DND-41 (cell line): ENCODE measurements around the gene SMAD1.

Experiments used
- ATAC-seq: fragments of 200-7000 bp; cut with Tn5 transposase; 3 replicates; pipeline ENCODE4 v1.9.1; 2021; ENCODE audit warnings: low read depth; ENCODE audit not compliant: insufficient read depth
- DNase-seq: peaks from one replicate; pipeline ENCODE4 v3.0.0-alpha.2; 2020
- H2AFZ ChIP-seq: 2 replicates; pipeline ENCODE4 v1.6.0; 2012; ENCODE audit warnings: low read depth, low read length
- H3K27ac ChIP-seq: 2 replicates; pipeline ENCODE4 v1.5.1; 2012; ENCODE audit warnings: low read length, inconsistent platforms
- H3K27me3 ChIP-seq: fragments of 200-600 bp; sonication (generic); 2 replicates; pipeline ENCODE4 v1.6.0; 2012; ENCODE audit warnings: low read length, mild to moderate bottlenecking, inconsistent platforms; ENCODE audit not compliant: insufficient read depth, poor library complexity
- H3K36me3 ChIP-seq: 2 replicates; pipeline ENCODE4 v1.5.1; 2012; ENCODE audit warnings: low read length, inconsistent platforms; ENCODE audit not compliant: insufficient read depth
- H3K4me1 ChIP-seq: 2 replicates; pipeline ENCODE4 v1.5.1; 2012; ENCODE audit warnings: mild to moderate bottlenecking, low read length; ENCODE audit not compliant: insufficient read depth
- H3K4me2 ChIP-seq: 2 replicates; pipeline ENCODE4 v1.6.0; 2012; ENCODE audit warnings: mild to moderate bottlenecking, moderate library complexity, low read length, inconsistent platforms; ENCODE audit not compliant: insufficient read depth
- H3K4me3 ChIP-seq, 2 experiments: fragments of 200-600 bp in 1 of 2; shearing (Covaris generic) in 1 of 2; 2 replicates each; pipeline ENCODE4 v1.5.1; 2012 to 2016; ENCODE audit warnings: inconsistent platforms in 2 of 2, low read length in 2 of 2, mild to moderate bottlenecking in 2 of 2, low read depth in 1 of 2, moderate library complexity in 1 of 2
- H3K79me2 ChIP-seq: 2 replicates; pipeline ENCODE4 v1.6.0; 2012; ENCODE audit warnings: low read length, inconsistent platforms; ENCODE audit not compliant: insufficient read depth
- H3K9ac ChIP-seq: 2 replicates; pipeline ENCODE4 v1.6.0; 2012; ENCODE audit warnings: low read depth, mild to moderate bottlenecking, inconsistent platforms, low read length, moderate library complexity
- H3K9me3 ChIP-seq: 2 replicates; pipeline ENCODE4 v1.5.1; 2012; ENCODE audit warnings: low read length, moderate library complexity, mild to moderate bottlenecking, inconsistent platforms; ENCODE audit not compliant: insufficient read depth, severe bottlenecking
- H4K20me1 ChIP-seq: 2 replicates; pipeline ENCODE4 v1.6.0; 2012; ENCODE audit warnings: low read length; ENCODE audit not compliant: insufficient read depth
- EZH2 ChIP-seq: IDR thresholded peaks from 3 replicates; pipeline ENCODE4 v1.6.1; 2012; ENCODE audit warnings: borderline replicate concordance, low read depth, mild to moderate bottlenecking, moderate library complexity, low read length, inconsistent platforms; ENCODE audit not compliant: severe bottlenecking
- TF ChIP-seq, protein P1 (sequence below): IDR thresholded peaks from 2 replicates; pipeline ENCODE4 v1.5.1; 2012; ENCODE audit warnings: borderline replicate concordance, low read length, moderate library complexity, mild to moderate bottlenecking; ENCODE audit not compliant: poor library complexity, severe bottlenecking; ENCODE audit errors: extremely low read depth

SMAD1 gene

DNA sequence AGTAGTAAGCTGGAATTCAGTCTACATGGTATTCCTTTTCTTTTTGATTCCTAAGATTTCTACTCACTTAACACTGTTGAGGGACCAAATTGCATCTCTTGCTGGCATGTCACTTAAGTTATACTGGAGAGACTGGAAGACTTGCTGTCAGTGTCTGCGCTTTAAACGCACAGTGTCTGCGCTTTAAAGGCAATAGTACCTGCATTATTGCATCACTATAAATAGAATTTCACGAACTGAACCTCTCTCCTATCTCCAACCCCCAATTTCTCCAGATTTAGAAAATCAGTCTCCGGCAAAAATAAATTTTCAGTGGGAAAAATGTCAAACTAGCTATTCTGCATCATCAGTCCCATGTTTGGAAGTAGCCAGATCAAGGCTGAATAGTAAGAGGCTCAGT is 21.2 kb downstream of the SMAD1 start:
- no peak overlapping the region for H3K4me2 ChIP-seq
- H3K9ac ChIP-seq, result no peak overlapping the region
- H3K27ac ChIP-seq, result no peak overlapping the region
- H3K9me3 ChIP-seq, result no peaks in the 10 kb centered on the region
- H3K79me2 ChIP-seq, result no peaks in the 10 kb centered on the region
- ATAC-seq, result no peak
- DNase-seq, result no peak
- H3K27me3 ChIP-seq, result peaks cover 5% of the 10 kb centered on the region
- no peak overlapping the region for H2AFZ ChIP-seq
- H4K20me1 ChIP-seq, result no peaks in the 10 kb centered on the region
- TF ChIP-seq EZH2, result no peak
- TF ChIP-seq, protein P1, sequence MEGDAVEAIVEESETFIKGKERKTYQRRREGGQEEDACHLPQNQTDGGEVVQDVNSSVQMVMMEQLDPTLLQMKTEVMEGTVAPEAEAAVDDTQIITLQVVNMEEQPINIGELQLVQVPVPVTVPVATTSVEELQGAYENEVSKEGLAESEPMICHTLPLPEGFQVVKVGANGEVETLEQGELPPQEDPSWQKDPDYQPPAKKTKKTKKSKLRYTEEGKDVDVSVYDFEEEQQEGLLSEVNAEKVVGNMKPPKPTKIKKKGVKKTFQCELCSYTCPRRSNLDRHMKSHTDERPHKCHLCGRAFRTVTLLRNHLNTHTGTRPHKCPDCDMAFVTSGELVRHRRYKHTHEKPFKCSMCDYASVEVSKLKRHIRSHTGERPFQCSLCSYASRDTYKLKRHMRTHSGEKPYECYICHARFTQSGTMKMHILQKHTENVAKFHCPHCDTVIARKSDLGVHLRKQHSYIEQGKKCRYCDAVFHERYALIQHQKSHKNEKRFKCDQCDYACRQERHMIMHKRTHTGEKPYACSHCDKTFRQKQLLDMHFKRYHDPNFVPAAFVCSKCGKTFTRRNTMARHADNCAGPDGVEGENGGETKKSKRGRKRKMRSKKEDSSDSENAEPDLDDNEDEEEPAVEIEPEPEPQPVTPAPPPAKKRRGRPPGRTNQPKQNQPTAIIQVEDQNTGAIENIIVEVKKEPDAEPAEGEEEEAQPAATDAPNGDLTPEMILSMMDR, result no peak
- no peaks in the 10 kb centered on the region for H3K36me3 ChIP-seq
- H3K4me3 ChIP-seq, result no peak overlapping the region
- H3K4me1 ChIP-seq, result no peaks in the 10 kb centered on the region

DNA sequence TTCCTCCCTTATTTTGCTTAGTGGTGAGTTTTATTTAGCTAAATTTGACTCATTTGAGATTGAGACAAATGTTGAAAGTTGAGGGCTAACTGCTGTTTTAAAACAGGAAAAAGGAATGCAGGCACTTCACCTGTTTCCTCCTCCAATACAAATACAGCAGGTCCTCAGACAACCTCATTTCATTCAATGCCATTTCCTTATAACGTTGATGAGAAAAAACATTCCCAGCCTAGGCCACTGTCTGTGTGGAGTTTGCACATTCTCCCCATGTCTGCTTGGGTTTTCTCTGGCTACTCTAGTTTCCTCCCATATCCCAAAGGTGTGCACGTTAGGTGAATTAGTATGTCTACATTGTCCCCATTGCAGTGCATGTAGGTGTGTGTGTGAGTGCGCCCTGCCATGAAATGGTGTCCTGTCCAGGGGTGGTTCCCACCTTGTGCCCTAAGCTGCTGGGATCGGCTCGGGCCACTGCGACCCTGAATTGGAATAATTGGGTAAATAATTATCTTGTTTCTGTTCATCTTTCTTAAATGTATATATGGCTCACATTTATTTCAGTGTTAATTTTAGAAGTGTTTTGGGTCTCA is 21.9 kb downstream of the SMAD1 start:
- TF ChIP-seq EZH2, result no peak

DNA sequence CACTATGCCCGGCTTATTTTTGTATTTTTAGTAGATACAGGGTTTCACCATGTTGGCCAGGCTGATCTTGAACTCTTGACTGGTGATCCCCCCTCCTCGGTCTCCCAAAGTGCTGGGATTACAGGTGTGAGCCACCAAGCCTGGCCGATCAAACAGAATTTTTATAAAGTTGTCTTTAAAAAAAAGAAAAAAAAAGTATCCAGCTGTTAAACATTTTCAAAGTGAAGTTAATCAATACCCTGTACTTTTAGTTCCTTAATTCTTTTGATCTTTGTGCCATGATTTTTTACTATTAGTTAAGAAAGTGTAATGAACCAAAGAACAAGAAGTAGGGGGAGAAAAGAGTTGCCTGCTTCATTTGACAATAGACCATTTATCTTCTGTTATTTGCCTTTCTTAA is 24.3 kb downstream of the SMAD1 start:
- Histone ChIP-seq H3K27me3 (peaks cover 4% of the 10 kb centered on the region), H3K4me3 (no peak overlapping the region), H3K9ac (no peak overlapping the region), H3K9me3 (no peaks in the 10 kb centered on the region), H3K36me3 (no peaks in the 10 kb centered on the region), H3K79me2 (no peaks in the 10 kb centered on the region), H3K4me2 (no peak overlapping the region), H4K20me1 (no peaks in the 10 kb centered on the region), H3K27ac (no peak overlapping the region), H3K4me1 (no peaks in the 10 kb centered on the region), H2AFZ (no peak overlapping the region)
- DNase-seq, result no peak
- TF ChIP-seq, protein P1, result no peak
- TF ChIP-seq EZH2, result no peak
- no peak for ATAC-seq

More for the DNA sequence above, 21.9 kb downstream of the SMAD1 start:
- Histone ChIP-seq H4K20me1 (no peaks in the 10 kb centered on the region), H2AFZ (no peak overlapping the region), H3K4me3 (no peak overlapping the region), H3K27me3 (peaks cover 5% of the 10 kb centered on the region), H3K4me1 (no peaks in the 10 kb centered on the region), H3K27ac (no peak overlapping the region), H3K9ac (no peak overlapping the region), H3K36me3 (no peaks in the 10 kb centered on the region), H3K9me3 (no peaks in the 10 kb centered on the region), H3K79me2 (no peaks in the 10 kb centered on the region), H3K4me2 (no peak overlapping the region)
- ATAC-seq (no peak), DNase-seq (no peak)

DNA sequence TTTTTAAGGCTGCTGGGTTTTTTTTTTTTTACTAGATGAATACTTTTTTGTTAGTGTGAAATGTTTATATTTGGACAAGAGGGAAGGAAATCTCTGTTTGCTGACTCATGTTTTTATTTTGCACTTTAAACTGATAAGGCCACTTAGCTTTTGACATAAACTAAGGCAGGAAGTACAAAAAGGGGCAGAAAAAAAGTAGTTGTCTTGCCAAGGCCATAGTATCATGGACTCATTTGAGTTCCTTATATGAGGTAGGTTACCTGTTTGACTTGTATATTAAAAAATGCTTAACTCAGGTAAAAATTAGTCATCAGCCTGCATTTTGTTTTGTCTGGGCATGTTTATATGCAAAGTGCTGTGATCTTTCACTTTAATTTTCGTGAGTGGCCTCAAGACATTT is 26.0 kb downstream of the SMAD1 start:
- no peak overlapping the region for H3K9ac ChIP-seq
- H4K20me1 ChIP-seq, result no peaks in the 10 kb centered on the region
- H3K27ac ChIP-seq, result no peak overlapping the region
- no peaks in the 10 kb centered on the region for H3K36me3 ChIP-seq
- H3K27me3 ChIP-seq, result no peaks in the 10 kb centered on the region
- no peaks in the 10 kb centered on the region for H3K4me1 ChIP-seq
- no peak overlapping the region for H2AFZ ChIP-seq
- peaks cover 6% of the 10 kb centered on the region for H3K9me3 ChIP-seq
- no peak overlapping the region for H3K4me3 ChIP-seq
- no peak for DNase-seq
- TF ChIP-seq EZH2, result no peak
- TF ChIP-seq, protein P1, result no peak
- no peak overlapping the region for H3K4me2 ChIP-seq
- no peaks in the 10 kb centered on the region for H3K79me2 ChIP-seq
- ATAC-seq, result no peak
